GM23248 (cell line): Measurements from ENCODE around the gene ABCG4. TPM values are rescaled to one million over a fixed set of nuclear protein-coding genes. Genes with fewer than 3 reads are reported as not detected.

Source experiments
- DNase-seq: peaks from one replicate; pipeline ENCODE4 v3.0.0-alpha.2; 2015
- H2AFZ ChIP-seq: fragments of 200-600 bp; sonication (generic); 2 replicates; pipeline ENCODE4 v1.6.1; 2016; ENCODE audit warnings: antibody characterized with exemption
- H3F3A ChIP-seq: fragments of 200-600 bp; sonication (generic); 2 replicates; pipeline ENCODE4 v1.6.1; 2016; ENCODE audit warnings: mild to moderate bottlenecking, antibody characterized with exemption, mixed run types; ENCODE audit not compliant: insufficient read depth
- H3K27ac ChIP-seq: fragments of 200-600 bp; sonication (generic); 2 replicates; pipeline ENCODE4 v1.5.1; 2016; ENCODE audit warnings: mild to moderate bottlenecking
- H3K27me3 ChIP-seq: fragments of 200-600 bp; sonication (generic); replicated peaks from 2 replicates; pipeline ENCODE4 v1.6.1; 2016; ENCODE audit warnings: mild to moderate bottlenecking; ENCODE audit not compliant: insufficient read depth
- H3K36me3 ChIP-seq: fragments of 200-600 bp; sonication (generic); 2 replicates; pipeline ENCODE4 v1.6.1; 2016; ENCODE audit warnings: low read depth, mild to moderate bottlenecking
- H3K4me1 ChIP-seq: fragments of 200-600 bp; sonication (generic); 2 replicates; pipeline ENCODE4 v1.6.1; 2016; ENCODE audit warnings: mild to moderate bottlenecking; ENCODE audit not compliant: insufficient read depth
- H3K4me2 ChIP-seq: fragments of 200-600 bp; sonication (generic); one replicate; pipeline ENCODE4 v1.6.1; 2016; ENCODE audit warnings: mild to moderate bottlenecking; ENCODE audit not compliant: unreplicated experiment
- H3K4me3 ChIP-seq: fragments of 200-600 bp; sonication (generic); 2 replicates; pipeline ENCODE4 v1.5.1; 2016; ENCODE audit warnings: mild to moderate bottlenecking
- H3K79me2 ChIP-seq: fragments of 200-600 bp; sonication (generic); 2 replicates; pipeline ENCODE4 v1.6.1; 2016; ENCODE audit warnings: mild to moderate bottlenecking; ENCODE audit not compliant: insufficient read depth
- H3K9ac ChIP-seq: fragments of 200-600 bp; sonication (generic); 2 replicates; pipeline ENCODE4 v1.6.1; 2016; ENCODE audit warnings: mild to moderate bottlenecking
- H3K9me2 ChIP-seq: fragments of 200-600 bp; sonication (generic); 2 replicates; pipeline ENCODE4 v1.6.1; 2016; ENCODE audit warnings: mixed run types, mild to moderate bottlenecking, moderate library complexity; ENCODE audit not compliant: insufficient read depth
- H3K9me3 ChIP-seq: fragments of 200-600 bp; sonication (generic); one replicate; pipeline ENCODE4 v1.6.1; 2017; ENCODE audit warnings: low read depth
- H4K20me1 ChIP-seq: fragments of 200-600 bp; sonication (generic); 2 replicates; pipeline ENCODE4 v1.6.0; 2016; ENCODE audit not compliant: insufficient read depth
- EZH2 ChIP-seq: fragments of 200-600 bp; sonication (generic); IDR thresholded peaks from 2 replicates; pipeline ENCODE4 v1.6.1; 2018; ENCODE audit warnings: antibody characterized with exemption, mild to moderate bottlenecking; ENCODE audit not compliant: insufficient read depth, poor library complexity, severe bottlenecking
- EZH2phosphoT487 ChIP-seq: fragments of 200-600 bp; sonication (generic); IDR thresholded peaks from 2 replicates; pipeline ENCODE4 v1.6.1; 2018; ENCODE audit warnings: antibody characterized with exemption, moderate library complexity, mild to moderate bottlenecking, low read depth; ENCODE audit not compliant: insufficient read depth
- WGBS, 2 experiments: methylation state at CpG; one replicate each; pipeline ENCODE4 v1.1.6; 2015 to 2017; ENCODE audit warnings: low lambda C conversion rate in 2 of 2, low coverage in 1 of 2; ENCODE audit errors: missing lambda C conversion rate in 2 of 2; 5-methylcytosine and 5-hydroxymethylcytosine counted together
- in situ Hi-C: fragments of 300-500 bp; cut with MboI; formaldehyde crosslinking; loops from 2 replicates; pipeline ENCODE4 v1.15.0; 2020
- polyA plus RNA-seq: library from polyadenylated mRNA; unstranded; fragments of >200 nt; fragmentation: Nextera tagmentation; extraction: Ambion mirVana; gene quantifications from 2 replicates; pipeline ENCODE4 v1.2.1, GENCODE V29; 2016
- total RNA-seq: library from RNA; depleted of rRNA; stranded (reverse); fragments of >200 nt; shearing (Covaris generic); gene quantifications from 2 replicates; pipeline ENCODE4 v1.2.3, GENCODE V29; 2014

The ABCG4 gene
- total and polyA plus RNA-seq, 2 experiments from 2014 or later: 0.06 TPM; not detected in 1

DNA sequence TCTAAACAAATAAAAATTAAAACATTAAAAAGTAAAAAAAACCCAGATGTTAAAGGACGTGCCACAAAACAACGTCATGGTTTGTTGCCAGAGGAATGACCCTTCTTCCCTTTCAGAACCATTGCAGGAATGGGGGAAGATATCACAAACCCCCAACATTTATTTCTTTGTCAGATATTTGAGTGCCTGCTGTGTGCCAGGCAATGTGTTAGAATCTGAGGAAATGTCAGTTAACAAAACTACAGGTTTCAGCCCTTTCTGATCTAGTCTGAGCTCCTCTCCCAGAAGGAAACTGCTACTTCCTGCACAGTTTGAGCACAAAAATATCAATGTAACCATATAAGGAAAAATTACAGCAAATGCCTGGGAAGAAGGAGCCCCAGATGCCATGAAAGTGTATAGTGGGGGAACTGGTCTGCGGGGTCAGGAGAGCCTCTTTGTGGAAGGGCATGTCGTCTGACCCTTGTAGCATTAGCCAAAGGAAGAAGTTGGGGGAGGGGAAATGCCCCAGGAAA lies 29.4 kb downstream of the ABCG4 start:
- Histone ChIP-seq H3K4me1 (0 out of 2 replicates have a peak, but pooled peaks cover 4% of the 10 kb centered on the region), H3K27me3 (no peaks in the 10 kb centered on the region), H3K9me2 (no peaks in the 10 kb centered on the region), H3K4me2 (no peak overlapping the region), H4K20me1 (no peaks in the 10 kb centered on the region), H3K4me3 (no peak overlapping the region), H3K9ac (no peak overlapping the region), H3K9me3 (no peaks in the 10 kb centered on the region), H3K27ac (no peak overlapping the region), H3K36me3 (no peaks in the 10 kb centered on the region), H3K79me2 (no peaks in the 10 kb centered on the region), H2AFZ (0 out of 2 replicates have a peak overlapping the region, but pooled peaks have one; percentile 7), H3F3A (no peaks in the 10 kb centered on the region)
- TF ChIP-seq EZH2: no peak
- no peak for TF ChIP-seq EZH2phosphoT487
- in situ Hi-C loops: no loop called here
- no peak for DNase-seq
- 89 to 94% methylated on average over 4 of the region's 4 CpGs for WGBS, 2 experiments

DNA sequence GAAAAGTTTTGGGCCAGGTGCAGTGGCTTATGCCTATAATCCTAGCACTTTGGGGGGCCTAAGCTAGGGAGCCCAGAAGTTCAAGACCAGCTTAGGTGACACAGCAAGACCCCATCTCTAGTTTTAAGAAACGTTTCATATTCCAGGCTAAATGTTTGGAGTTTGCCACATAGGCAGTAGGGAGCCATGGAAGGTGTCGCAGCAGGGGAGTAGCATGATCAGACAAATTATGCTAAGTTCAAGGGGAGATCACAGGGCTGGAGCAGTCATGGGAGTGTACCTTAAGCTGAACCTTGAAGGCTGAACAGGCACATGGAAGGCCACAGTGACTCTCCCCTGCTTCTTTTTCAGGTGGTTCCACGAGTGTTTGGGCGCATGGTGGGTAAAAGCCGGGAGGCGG lies 30.5 kb downstream of the ABCG4 start:
- Histone ChIP-seq H3K9ac (no peak overlapping the region), H3K27me3 (no peaks in the 10 kb centered on the region), H3F3A (no peaks in the 10 kb centered on the region), H2AFZ (no peak overlapping the region), H3K9me2 (no peaks in the 10 kb centered on the region), H3K9me3 (no peaks in the 10 kb centered on the region), H3K27ac (no peak overlapping the region), H3K79me2 (no peaks in the 10 kb centered on the region), H4K20me1 (no peaks in the 10 kb centered on the region), H3K4me3 (no peak overlapping the region), H3K36me3 (no peaks in the 10 kb centered on the region), H3K4me1 (0 out of 2 replicates have a peak, but pooled peaks cover 4% of the 10 kb centered on the region), H3K4me2 (no peak overlapping the region)
- 93 to 95% methylated on average over 6 of the region's 6 CpGs for WGBS, 2 experiments
- no peak for DNase-seq
- in situ Hi-C loops: no loop called here
- TF ChIP-seq EZH2 (no peak), EZH2phosphoT487 (no peak)

DNA sequence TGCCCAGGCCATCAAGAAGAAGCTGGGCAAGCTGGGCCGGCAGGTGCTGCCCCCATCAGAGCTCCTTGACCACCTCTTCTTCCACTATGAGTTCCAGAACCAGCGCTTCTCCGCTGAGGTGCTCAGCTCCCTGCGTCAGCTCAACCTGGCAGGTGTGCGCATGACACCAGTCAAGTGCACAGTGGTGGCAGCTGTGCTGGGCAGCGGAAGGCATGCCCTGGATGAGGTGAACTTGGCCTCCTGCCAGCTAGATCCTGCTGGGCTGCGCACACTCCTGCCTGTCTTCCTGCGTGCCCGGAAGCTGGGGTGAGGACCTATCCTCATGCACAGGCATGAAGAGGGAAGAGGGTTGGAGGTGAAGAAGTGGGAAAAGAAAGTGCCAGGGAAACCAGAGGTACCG lies 31.1 kb downstream of the ABCG4 start:
- no peaks in the 10 kb centered on the region for H3K9me3 ChIP-seq
- no peak overlapping the region for H2AFZ ChIP-seq
- H3K9me2 ChIP-seq: no peaks in the 10 kb centered on the region
- H3K27me3 ChIP-seq: no peaks in the 10 kb centered on the region
- WGBS, 2 experiments: 87 to 91% methylated on average over 10 of the region's 10 CpGs
- in situ Hi-C loops: no loop called here
- H3K27ac ChIP-seq: no peak overlapping the region
- no peak for TF ChIP-seq EZH2phosphoT487
- no peak for TF ChIP-seq EZH2
- H3K79me2 ChIP-seq: no peaks in the 10 kb centered on the region
- no peaks in the 10 kb centered on the region for H4K20me1 ChIP-seq
- H3K4me1 ChIP-seq: 0 out of 2 replicates have a peak, but pooled peaks cover 4% of the 10 kb centered on the region
- H3K4me3 ChIP-seq: no peak overlapping the region
- DNase-seq: no peak
- H3K4me2 ChIP-seq: no peak overlapping the region
- H3F3A ChIP-seq: no peaks in the 10 kb centered on the region
- H3K36me3 ChIP-seq: no peaks in the 10 kb centered on the region
- no peak overlapping the region for H3K9ac ChIP-seq

DNA sequence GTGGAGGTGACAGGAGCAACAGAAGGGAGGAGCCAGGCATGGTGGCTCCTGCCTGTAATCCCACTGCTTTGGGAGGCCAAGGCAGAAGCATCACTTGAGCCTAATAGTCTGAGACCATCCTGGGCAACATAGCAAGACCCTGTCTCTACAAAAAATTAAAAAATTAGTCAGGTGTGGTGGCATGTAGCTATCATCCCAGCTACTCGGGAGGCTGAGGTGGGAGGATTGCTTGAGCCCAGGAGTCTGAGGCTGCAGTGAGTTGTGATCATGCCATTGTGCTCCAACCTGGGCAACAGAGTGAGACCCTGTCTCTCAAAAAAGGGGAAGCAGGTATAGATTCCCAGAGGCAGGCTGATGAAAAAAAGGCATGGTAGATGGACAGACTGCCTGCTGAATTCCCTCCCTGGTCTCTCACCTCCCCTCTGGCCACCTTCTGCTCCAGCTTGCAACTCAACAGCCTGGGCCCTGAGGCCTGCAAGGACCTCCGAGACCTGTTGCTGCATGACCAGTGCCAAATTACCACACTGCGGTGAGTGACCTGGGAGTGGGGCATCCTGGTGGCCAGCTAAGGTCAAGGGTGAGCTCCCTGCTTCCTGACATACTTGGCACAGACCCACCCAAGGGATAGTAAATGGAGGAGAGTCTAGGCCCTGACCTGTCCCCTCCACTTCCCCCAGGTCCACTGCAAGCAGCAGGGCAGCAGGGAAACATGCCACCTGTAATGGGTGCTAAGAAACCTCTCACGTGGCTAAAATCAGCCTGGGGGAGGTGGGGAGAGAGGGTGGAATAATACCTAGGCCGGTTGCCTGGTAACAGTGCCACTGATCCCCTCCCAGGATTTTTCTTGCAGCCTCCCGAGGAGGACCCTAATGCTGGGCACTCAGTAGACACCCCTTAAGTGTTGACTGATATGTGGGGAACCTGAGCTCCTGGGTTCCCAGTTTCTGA lies 32.2 kb downstream of the ABCG4 start:
- H2AFZ ChIP-seq: no peak overlapping the region
- H3K27ac ChIP-seq: no peak overlapping the region
- no peaks in the 10 kb centered on the region for H3K79me2 ChIP-seq
- no peaks in the 10 kb centered on the region for H3F3A ChIP-seq
- in situ Hi-C loops: no loop called here
- no peaks in the 10 kb centered on the region for H3K9me2 ChIP-seq
- H3K4me1 ChIP-seq: no peaks in the 10 kb centered on the region
- no peak for DNase-seq
- TF ChIP-seq EZH2 (no peak), EZH2phosphoT487 (no peak)
- H3K27me3 ChIP-seq: no peaks in the 10 kb centered on the region
- H4K20me1 ChIP-seq: no peaks in the 10 kb centered on the region
- no peak overlapping the region for H3K4me3 ChIP-seq
- H3K9me3 ChIP-seq: no peaks in the 10 kb centered on the region
- H3K9ac ChIP-seq: no peak overlapping the region
- WGBS, 2 experiments: 81 to 84% methylated on average over 6 of the region's 6 CpGs
- H3K36me3 ChIP-seq: no peaks in the 10 kb centered on the region
- H3K4me2 ChIP-seq: no peak overlapping the region
